Upper lobe of left lung (tissue), 6 donors: ENCODE measurements around the gene FMNL2. TPM values are rescaled to one million over a fixed set of nuclear protein-coding genes. Genes with fewer than 3 reads are reported as not detected.

Experiments
- ATAC-seq, 2 donors: fragments of 200-7000 bp; cut with Tn5 transposase; one replicate each; pipeline ENCODE4 v1.9.1; 2022; ENCODE audit warnings: mild to moderate bottlenecking in 2 of 2, moderate library complexity in 2 of 2; ENCODE audit not compliant: low FRiP score in 2 of 2
- DNase-seq, 2 donors: peaks; one replicate each; pipeline ENCODE4 v3.0.0-alpha.2; 2019 to 2020
- H3K27ac ChIP-seq, 4 donors: fragments of 200-600 bp; sonication (generic); one replicate each; pipeline ENCODE4 v1.5.1; 2016 to 2019
- H3K27me3 ChIP-seq, 4 donors: fragments of 200-600 bp; sonication (generic); one replicate each; pipeline ENCODE4 v1.5.1; 2017 to 2019
- H3K36me3 ChIP-seq, 4 donors: fragments of 200-600 bp; sonication (generic); one replicate each; pipeline ENCODE4 v1.5.1; 2016 to 2019
- H3K4me1 ChIP-seq, 4 donors: fragments of 200-600 bp; sonication (generic); one replicate each; pipeline ENCODE4 v1.5.1; 2018 to 2019
- H3K4me3 ChIP-seq, 4 donors: fragments of 200-600 bp; sonication (generic); one replicate each; pipeline ENCODE4 v1.5.1; 2017 to 2019; ENCODE audit warnings: mild to moderate bottlenecking in 2 of 4, moderate library complexity in 1 of 4
- H3K9me3 ChIP-seq, 4 donors: fragments of 200-600 bp; sonication (generic); one replicate each; pipeline ENCODE4 v1.5.1; 2018 to 2019
- CTCF ChIP-seq, 6 experiments: fragments of 450-650 bp in 4 of 6; fragments of 200-600 bp in 2 of 6; sonication (generic) in 2 of 6; IDR thresholded peaks; one replicate each; pipeline ENCODE4 v1.5.1; 2016 to 2019; ENCODE audit warnings: antibody characterized with exemption in 6 of 6
- EP300 ChIP-seq, 4 donors: sonication (generic); formaldehyde crosslinking; IDR thresholded peaks; one replicate each; pipeline ENCODE4 v1.5.1; 2017; ENCODE audit warnings: antibody characterized with exemption in 4 of 4, control low read depth in 2 of 4
- POLR2A ChIP-seq, 4 donors: fragments of 450-650 bp; IDR thresholded peaks; one replicate each; pipeline ENCODE4 v1.5.1; 2016 to 2017; ENCODE audit warnings: antibody characterized with exemption in 4 of 4, mild to moderate bottlenecking in 2 of 4
- POLR2AphosphoS5 ChIP-seq, 2 donors: sonication (generic); formaldehyde crosslinking; IDR thresholded peaks; one replicate each; pipeline ENCODE4 v1.5.1; 2017; ENCODE audit warnings: antibody characterized with exemption in 2 of 2
- WGBS, 2 donors: methylation state at CpG; one replicate each; pipeline ENCODE4 v1.1.5; 2017 to 2018; 5-methylcytosine and 5-hydroxymethylcytosine counted together
- total RNA-seq, 6 donors: library from RNA; depleted of rRNA in 4 of 6; stranded (reverse); fragments of >200 nt in 4 of 6; gene quantifications; one replicate each; pipeline versions ENCODE4 v1.1.0 to v1.2.1, GENCODE V29; 2016 to 2021
- donor health status: DM: no; HTN: no; CAD: no; lungs with moderate emphysema.
- donor health status: DM: no; HTN: yes; CAD: no; lungs with severe emphysema.

The FMNL2 gene
- total RNA-seq, 6 donors from 2014 or later = 49.9 to 160 (median 66.9) TPM

GRCh38 chr2:152423684-152424083 is 88.7 kb downstream of the FMNL2 start:
- TF ChIP-seq POLR2A (IDR thresholded peaks at IDR 0.05) (no peak), POLR2AphosphoS5 (IDR thresholded peaks at IDR 0.05) (no peak), EP300 (IDR thresholded peaks at IDR 0.05) (no peak), CTCF (IDR thresholded peaks at IDR 0.05) (no peak)

GRCh38 chr2:152425765-152426727 is 91.1 kb downstream of the FMNL2 start:
- no peak for DNase-seq
- H3K4me1 ChIP-seq = peaks cover 10 to 27% (median 15%) of the 10 kb centered on the region in 4 donors
- H3K36me3 ChIP-seq = no peaks in the 10 kb centered on the region
- WGBS, 2 donors = 77 to 85% methylated on average over 8 of the region's 8 CpGs
- H3K4me3 ChIP-seq = no peak overlapping the region
- H3K27ac ChIP-seq = no peak overlapping the region
- no peaks in the 10 kb centered on the region for H3K27me3 ChIP-seq
- no peak for ATAC-seq
- no peaks in the 10 kb centered on the region for H3K9me3 ChIP-seq
- TF ChIP-seq POLR2A (IDR thresholded peaks at IDR 0.05) = no peak
- no peak for TF ChIP-seq POLR2AphosphoS5 (IDR thresholded peaks at IDR 0.05)
- TF ChIP-seq EP300 (IDR thresholded peaks at IDR 0.05) = no peak
- TF ChIP-seq CTCF (IDR thresholded peaks at IDR 0.05) = no peak

More at GRCh38 chr2:152423684-152424083, 88.7 kb downstream of the FMNL2 start:
- no peak for DNase-seq
- peaks cover 21 to 40% (median 22%) of the 10 kb centered on the region in 4 donors for H3K4me1 ChIP-seq
- no peaks in the 10 kb centered on the region for H3K27me3 ChIP-seq
- H3K27ac ChIP-seq = peak overlapping the region in 1 of 4 donors; percentile 85
- ATAC-seq = no peak
- H3K9me3 ChIP-seq = no peaks in the 10 kb centered on the region
- no peak overlapping the region for H3K4me3 ChIP-seq
- no peaks in the 10 kb centered on the region for H3K36me3 ChIP-seq

GRCh38 chr2:152426801-152427200 is 91.8 kb downstream of the FMNL2 start:
- Histone ChIP-seq H3K36me3 (no peaks in the 10 kb centered on the region), H3K9me3 (no peaks in the 10 kb centered on the region), H3K27me3 (no peaks in the 10 kb centered on the region), H3K27ac (no peak overlapping the region), H3K4me1 (peaks cover 10 to 25% (median 13%) of the 10 kb centered on the region in 4 donors), H3K4me3 (no peak overlapping the region)
- 77 to 85% methylated on average over 4 of the region's 4 CpGs for WGBS, 2 donors
- TF ChIP-seq POLR2A (IDR thresholded peaks at IDR 0.05) (no peak), POLR2AphosphoS5 (IDR thresholded peaks at IDR 0.05) (no peak), CTCF (IDR thresholded peaks at IDR 0.05) (no peak), EP300 (IDR thresholded peaks at IDR 0.05) (no peak)
- ATAC-seq (no peak), DNase-seq (no peak)

- DNase-seq (no peak), ATAC-seq (no peak)
- TF ChIP-seq CTCF (IDR thresholded peaks at IDR 0.05) (no peak), POLR2A (IDR thresholded peaks at IDR 0.05) (no peak), EP300 (IDR thresholded peaks at IDR 0.05) (no peak), POLR2AphosphoS5 (IDR thresholded peaks at IDR 0.05) (no peak)
- H3K9me3 ChIP-seq = no peaks in the 10 kb centered on the region
- no peaks in the 10 kb centered on the region for H3K36me3 ChIP-seq
- H3K4me1 ChIP-seq = peaks cover 13 to 23% (median 17%) of the 10 kb centered on the region in 4 donors
- no peaks in the 10 kb centered on the region for H3K27me3 ChIP-seq
- H3K27ac ChIP-seq = no peak overlapping the region
- whole genome bisulfite sequencing, 2 donors = 32 to 42% methylated on average over 1 of the region's 1 CpG
- no peak overlapping the region for H3K4me3 ChIP-seq
Observed at GRCh38 chr2:152427902-152428301, 92.9 kb downstream of the FMNL2 start.
